A673 (cell line): ENCODE data around the gene STARD13.

ENCODE experiments used
- CTCF ChIP-seq: fragments of 300-800, 200-600 bp; sonication (generic); conservative IDR thresholded peaks from 2 replicates; pipeline ENCODE4 v1.5.1; 2017; ENCODE audit warnings: low read depth, mild to moderate bottlenecking, antibody characterized with exemption, low read length, moderate library complexity, mixed read lengths
- EZH2 ChIP-seq: fragments of 200-600 bp; sonication (generic); IDR thresholded peaks from 2 replicates; pipeline ENCODE4 v1.6.1; 2017; ENCODE audit warnings: borderline replicate concordance, low read depth, mild to moderate bottlenecking, mixed read lengths, antibody characterized with exemption, low read length; ENCODE audit not compliant: poor library complexity, severe bottlenecking

DNA sequence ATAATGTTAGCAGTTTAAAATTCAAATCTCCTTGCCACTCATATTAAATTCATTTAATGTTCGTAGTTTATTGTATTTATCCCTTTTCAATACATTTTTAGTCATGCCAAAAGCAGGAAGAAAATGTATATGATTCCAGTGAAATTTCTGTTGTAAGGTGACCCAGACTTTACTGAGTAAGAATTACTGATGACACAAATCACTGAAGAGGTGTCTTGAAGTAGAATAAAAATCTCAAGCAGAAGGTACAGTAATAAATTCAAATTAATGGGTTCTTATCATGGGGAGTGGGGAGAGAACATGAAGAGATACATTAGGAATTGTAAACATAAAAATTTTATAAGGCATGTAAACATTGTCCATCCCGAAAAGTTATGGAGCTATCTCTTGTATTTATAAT lies 19.9 kb downstream of the STARD13 start:
- TF ChIP-seq CTCF: no peak
- TF ChIP-seq EZH2: no peak
